ENCODE data around the gene TOX2.

- TF ChIP-seq EZH2 (IDR thresholded peaks at IDR 0.05; ENCODE audit: borderline replicate concordance, low read depth, low read length, poor library complexity, severe bottlenecking) (no peak), CTCF (conservative IDR thresholded peaks at IDR 0.05; ENCODE audit: low read depth, low read length) (no peak)
Measured at GRCh38 chr20:44073011-44073674, 158.5 kb downstream of the TOX2 start.

All from A673 (cell line).